T47D (cell line): ENCODE data around the gene TMPRSS7.

Experiments used
- DNase-seq, 2 experiments: peaks; one replicate each; pipeline versions ENCODE4 v3.0.0 to v3.0.0-alpha.2; 2011 to 2012; ENCODE audit warnings: low read depth in 1 of 2, low spot score in 1 of 2
- JUND ChIP-seq: IDR thresholded peaks from 2 replicates; pipeline ENCODE4 v1.6.1; 2012; ENCODE audit warnings: low read depth
- in situ Hi-C: cut with HindIII; loops from 2 replicates; pipeline ENCODE4 v1.10.0; 2016; ENCODE audit warnings: low sequenced_read_pairs, low pct_unique_long_range_greater_than_20kb

The TMPRSS7 gene, protein sequence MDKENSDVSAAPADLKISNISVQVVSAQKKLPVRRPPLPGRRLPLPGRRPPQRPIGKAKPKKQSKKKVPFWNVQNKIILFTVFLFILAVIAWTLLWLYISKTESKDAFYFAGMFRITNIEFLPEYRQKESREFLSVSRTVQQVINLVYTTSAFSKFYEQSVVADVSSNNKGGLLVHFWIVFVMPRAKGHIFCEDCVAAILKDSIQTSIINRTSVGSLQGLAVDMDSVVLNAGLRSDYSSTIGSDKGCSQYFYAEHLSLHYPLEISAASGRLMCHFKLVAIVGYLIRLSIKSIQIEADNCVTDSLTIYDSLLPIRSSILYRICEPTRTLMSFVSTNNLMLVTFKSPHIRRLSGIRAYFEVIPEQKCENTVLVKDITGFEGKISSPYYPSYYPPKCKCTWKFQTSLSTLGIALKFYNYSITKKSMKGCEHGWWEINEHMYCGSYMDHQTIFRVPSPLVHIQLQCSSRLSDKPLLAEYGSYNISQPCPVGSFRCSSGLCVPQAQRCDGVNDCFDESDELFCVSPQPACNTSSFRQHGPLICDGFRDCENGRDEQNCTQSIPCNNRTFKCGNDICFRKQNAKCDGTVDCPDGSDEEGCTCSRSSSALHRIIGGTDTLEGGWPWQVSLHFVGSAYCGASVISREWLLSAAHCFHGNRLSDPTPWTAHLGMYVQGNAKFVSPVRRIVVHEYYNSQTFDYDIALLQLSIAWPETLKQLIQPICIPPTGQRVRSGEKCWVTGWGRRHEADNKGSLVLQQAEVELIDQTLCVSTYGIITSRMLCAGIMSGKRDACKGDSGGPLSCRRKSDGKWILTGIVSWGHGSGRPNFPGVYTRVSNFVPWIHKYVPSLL

DNA sequence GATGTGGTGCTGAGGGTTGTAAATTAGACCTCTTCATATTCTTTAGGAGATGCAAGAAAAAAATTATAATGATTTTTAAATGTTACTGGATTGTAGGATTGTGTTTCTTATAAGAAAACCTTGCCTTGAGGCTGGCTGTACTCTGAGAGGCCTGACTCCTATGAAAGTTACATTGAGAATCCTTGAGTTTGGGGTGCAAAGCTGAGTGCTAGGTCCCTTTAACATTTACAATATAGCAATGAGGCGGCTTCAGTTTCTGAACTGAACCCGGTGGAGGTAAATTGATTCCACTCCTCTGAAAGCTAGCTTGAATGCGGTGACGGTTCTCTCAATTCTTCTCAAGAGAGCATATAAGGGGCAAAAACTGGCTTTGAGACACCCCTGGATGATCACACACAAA is at the start of gene TMPRSS7:
TSS of gene TMPRSS7 (plus strand) at position 301 of the 400 bp plus-strand sequence. CDS start 110 bp downstream, outside the sequence.
- in situ Hi-C loops = no loop called here
- no peak for DNase-seq
- no peak for TF ChIP-seq JUND

DNA sequence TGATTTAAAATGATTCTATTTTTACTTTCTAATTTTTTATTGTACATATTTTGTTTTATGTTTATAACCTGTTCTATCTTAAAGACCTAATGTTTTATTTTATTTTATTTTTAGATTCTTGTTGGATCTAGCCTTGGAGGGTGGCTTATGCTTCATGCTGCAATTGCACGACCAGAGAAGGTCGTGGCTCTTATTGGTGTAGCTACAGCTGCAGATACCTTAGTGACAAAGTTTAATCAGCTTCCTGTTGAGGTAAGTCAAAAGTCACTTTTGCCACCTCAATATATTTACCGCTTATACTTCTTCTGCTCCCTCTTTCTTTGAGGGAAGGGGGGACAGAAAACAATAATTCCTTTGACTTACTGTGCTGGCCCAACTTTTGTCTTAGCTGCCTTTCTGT is 47.7 kb upstream of the TMPRSS7 start:
- no peak for DNase-seq
- no peak for TF ChIP-seq JUND
- in situ Hi-C loops = no loop called here

DNA sequence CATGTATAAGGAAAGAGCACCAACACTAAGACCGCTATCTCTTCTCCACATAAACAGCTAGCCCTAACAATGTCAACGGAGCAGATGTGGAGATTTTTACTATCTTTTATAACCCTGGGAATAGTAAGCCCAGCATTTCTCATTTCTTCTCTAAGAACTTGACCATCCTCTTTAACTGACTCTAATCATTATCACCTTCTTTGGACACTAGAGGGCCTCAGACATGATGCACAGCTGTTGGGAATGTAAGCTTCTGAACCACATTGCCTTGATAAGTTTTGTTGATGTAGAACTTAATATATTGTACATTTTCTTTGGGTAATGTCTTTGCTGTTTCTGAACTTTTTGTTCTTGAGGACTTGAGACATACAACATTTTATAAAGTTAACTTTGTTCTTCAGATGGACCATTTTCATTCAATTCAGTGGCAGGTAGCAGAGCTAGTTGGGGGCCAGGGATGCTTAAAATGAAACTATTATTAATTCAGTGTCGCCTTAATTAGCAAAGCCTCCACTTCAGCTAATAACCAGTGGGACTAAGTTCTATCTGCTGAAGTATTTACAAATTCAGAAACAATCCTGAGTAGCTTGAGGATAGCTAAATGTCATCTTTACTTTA is 45.4 kb upstream of the TMPRSS7 start:
- in situ Hi-C loops = no loop called here
- DNase-seq = peak in 1 of 2 experiments; percentile 77
- no peak for TF ChIP-seq JUND

DNA sequence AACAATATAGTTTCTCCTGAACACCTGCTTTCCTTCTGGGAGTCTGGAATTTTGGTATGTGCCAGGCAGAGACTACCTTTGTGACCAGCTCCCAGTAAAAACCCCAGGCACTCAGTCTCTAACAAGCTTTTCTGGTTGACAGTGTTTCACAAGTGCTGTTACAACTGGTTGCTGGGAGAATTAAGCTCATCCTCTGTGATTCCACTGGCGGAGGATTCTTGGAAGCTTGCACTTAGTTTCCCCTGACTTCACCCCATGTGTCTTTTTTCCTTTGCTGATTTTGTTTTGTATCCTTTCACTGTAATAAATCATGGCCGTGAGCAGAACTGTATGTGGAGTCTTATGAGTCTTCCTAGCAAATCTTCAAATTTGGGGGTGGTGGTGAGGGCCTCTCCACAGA is 41.5 kb upstream of the TMPRSS7 start:
- no peak for TF ChIP-seq JUND
- in situ Hi-C loops = no loop called here

DNA sequence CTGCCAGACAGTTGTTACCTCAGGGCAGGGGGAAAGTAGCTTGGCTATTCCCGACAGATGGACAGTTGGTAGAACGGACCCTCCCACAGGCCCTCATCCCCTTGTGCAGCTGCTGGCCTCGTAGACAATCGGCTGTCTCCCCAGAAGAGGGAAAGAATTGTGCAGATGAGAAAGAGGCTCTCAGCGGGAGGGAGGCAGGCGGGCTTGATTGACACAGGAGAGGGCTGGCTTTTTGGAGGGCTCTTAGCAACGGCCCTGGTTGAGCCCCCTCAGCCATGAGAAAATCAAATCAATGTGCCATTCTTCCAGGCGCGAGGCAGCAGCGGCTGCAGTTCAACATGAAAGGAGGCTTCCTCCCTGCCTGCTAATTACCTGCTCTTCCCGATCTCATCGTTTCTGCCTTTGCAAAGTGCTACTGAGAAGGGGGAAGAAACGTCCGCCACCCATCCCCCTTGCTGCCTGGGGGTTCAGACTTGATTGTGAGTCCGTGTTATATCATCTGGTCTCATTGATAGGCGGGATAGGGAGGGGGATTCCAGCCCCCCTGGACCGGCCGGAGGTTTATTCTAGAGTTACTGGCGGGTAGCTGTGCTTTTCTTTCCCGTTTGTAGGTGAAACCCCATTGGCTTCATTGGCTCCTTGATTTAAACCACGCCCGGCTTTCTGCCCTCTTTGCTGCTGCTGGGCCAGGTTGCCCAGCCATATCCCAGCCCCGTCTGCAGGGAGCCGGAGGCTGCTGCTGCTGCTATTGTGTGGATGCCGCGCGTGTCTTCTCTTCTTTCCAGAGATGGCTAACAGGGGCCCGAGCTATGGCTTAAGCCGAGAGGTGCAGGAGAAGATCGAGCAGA is 35.7 kb upstream of the TMPRSS7 start, which contains the start of gene TAGLN3:
TSS of gene TAGLN3 (plus strand) at position 287 of the 848 bp plus-strand sequence. CDS start at position 788, 501 bp downstream.
- in situ Hi-C loops = no loop called here

More for the DNA sequence above, 41.5 kb upstream of the TMPRSS7 start:
- no peak for DNase-seq

DNA sequence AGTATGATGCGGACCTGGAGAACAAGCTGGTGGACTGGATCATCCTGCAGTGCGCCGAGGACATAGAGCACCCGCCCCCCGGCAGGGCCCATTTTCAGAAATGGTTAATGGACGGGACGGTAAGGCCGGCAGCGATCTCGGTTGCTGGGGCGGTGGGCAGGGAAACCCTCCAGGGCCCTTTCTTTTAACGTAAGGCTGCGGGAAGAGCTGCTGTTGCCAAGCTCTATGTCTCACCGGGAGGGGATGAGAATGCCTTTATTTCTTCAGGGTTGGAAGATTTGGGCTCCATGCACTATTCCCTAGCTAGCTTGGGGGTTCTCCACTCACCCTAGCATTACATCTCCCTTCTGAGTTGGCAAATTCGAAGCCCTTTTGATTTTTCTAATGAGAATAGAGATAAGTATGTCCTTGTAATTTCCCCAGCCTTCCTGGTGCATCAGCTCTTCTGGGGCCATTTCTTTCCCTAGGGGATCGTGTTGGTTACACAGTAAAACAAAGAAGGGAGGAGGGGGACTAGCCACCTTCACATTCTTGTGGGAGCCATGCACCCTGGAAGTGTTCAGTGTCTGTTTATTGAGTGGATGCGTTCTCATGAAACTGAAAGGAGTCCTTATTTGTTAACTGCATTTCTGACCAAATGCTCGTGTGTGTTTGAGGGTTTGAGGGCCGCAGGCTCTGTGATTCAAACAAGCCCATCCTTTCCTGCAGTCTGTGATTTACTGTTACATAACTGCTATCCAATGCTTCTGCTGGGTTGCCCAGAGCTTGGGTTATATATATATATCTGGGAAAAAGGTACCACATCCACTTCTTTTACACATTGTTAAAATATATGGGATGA is 34.8 kb upstream of the TMPRSS7 start:
- in situ Hi-C loops = no loop called here
- no peak for DNase-seq

More for the DNA sequence above, 35.7 kb upstream of the TMPRSS7 start, which contains the start of gene TAGLN3:
- no peak for TF ChIP-seq JUND
- peak in 1 of 2 experiments; percentile 11 for DNase-seq

DNA sequence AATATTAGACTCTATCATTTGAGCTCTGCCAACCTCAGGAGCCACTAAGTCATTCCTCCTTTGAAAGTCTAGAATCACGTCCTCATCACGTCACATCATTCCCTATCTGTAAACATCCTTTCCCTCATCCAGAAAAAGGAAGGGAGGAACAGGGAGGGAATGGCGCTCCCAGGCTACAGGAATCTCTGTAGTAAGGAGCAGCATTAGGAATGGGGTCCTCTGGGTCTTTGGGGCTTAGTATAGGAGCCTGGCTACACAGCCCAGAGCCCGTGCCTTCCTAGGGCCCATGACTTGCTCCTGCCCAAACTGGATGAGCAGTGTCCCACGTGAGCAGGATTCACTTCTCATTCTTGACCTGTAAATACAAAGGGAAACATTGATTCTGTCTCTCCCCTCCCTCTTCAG is 34.2 kb upstream of the TMPRSS7 start:
- DNase-seq = no peak

More for the DNA sequence above, 34.8 kb upstream of the TMPRSS7 start:
- TF ChIP-seq JUND = no peak

DNA sequence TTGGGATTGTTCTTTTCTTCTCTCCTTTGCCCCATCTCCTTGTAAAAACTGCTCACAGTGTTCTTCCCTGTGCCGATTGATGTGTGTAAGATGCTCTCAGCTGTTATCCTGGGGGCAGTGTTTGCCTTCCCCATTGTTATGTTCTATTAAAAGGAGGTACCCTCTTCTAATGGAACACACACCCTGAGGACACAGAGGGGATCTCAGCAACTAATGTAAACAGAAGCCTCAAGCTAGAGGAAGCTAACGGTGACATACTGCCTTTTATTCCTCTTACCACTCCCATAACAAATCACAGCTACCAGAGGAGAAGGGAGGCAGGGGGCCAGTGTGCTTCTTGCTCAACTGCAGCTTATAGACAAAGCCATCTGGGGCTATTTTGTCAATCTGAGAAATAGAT is 33.6 kb upstream of the TMPRSS7 start:
- DNase-seq = no peak
- in situ Hi-C loops = no loop called here
- TF ChIP-seq JUND = no peak

More for the DNA sequence above, 34.2 kb upstream of the TMPRSS7 start:
- in situ Hi-C loops = no loop called here
- no peak for TF ChIP-seq JUND

DNA sequence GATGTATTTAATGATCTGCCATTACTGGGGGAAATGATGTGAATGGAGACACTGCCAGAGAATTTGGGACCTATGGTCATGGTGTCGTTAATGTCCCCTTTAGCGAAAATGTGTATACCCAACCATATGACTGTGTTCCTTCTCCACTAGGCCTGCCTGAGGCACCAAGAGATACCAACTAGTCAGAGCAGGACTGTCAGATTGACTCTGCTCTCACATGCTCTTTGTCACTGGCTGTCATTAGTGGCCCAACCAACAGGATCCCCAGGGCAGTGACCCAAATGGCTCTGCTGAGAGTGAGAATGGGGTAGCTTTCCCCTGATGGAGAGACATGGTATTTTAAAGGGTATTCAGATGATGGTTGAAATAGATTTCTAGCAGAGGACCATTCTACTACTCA is 33.0 kb upstream of the TMPRSS7 start:
- no peak for TF ChIP-seq JUND
- DNase-seq = no peak
- in situ Hi-C loops = no loop called here

DNA sequence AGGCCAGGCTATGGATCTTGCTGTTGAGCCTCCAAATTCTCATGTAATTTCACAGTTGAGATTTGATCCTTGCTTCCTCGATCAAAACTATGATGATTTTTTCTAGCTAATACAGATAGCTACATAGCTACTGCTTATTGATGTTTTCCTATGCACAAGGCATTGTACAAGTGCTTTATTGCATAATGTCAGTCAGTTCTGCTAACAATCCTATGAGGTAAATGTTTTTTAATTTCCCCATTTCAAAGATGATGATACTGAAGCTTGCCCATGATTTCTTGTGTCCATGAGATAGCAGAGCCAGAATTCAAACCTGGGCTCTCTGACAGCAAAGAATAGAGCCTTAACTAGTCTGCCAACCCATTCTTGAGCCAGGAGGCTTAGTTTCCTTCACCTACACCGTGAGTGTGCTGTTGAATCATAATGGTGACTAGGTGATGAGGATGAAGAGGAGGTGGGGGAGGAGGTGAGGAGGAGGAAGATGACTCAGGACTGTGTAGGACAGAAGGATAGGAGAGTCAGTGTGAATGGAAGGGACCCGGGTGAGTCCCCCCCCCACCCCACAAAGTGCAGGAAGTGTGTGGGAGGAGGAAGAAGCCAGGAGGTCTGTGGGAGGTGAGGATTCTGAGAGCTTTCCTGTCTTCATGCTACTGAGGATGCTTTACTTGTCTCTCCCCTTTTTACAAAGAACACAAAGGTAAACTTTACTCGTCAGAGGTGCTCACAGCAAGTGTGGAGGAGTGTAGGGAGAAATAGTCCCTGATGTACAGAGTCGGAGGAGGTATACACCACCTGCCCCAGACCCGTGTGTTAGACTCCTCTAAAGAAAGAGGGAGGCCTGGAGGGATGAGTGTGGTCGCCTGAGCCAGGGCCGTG is 32.2 kb upstream of the TMPRSS7 start:
- in situ Hi-C loops = no loop called here
- no peak for TF ChIP-seq JUND
- no peak for DNase-seq
